Esophagus squamous epithelium (tissue), 5 donors: Measurements from ENCODE around the gene DRAXIN. TPM values are rescaled to one million over a fixed set of nuclear protein-coding genes. Genes with fewer than 3 reads are reported as not detected.

Experiments
- DNase-seq: peaks from one replicate; lab custom pipeline; 2025; lab: John Stamatoyannopoulos, UW
- H3K27ac ChIP-seq, 4 donors: fragments of 200-600 bp; sonication (generic); one replicate each; pipeline ENCODE4 v1.5.1; 2016 to 2019; ENCODE audit warnings: mild to moderate bottlenecking in 1 of 4
- H3K27me3 ChIP-seq, 4 donors: fragments of 200-600 bp; sonication (generic); 1 replicate in 3 of 4; 2 replicates in 1 of 4; pipeline versions ENCODE4 v1.5.1 to v1.6.0; 2017 to 2021; ENCODE audit warnings: antibody characterized with exemption in 1 of 4
- H3K36me3 ChIP-seq, 3 donors: fragments of 200-600 bp; sonication (generic); one replicate each; pipeline ENCODE4 v1.5.1; 2016 to 2019
- H3K4me1 ChIP-seq, 3 donors: fragments of 200-600 bp; sonication (generic); one replicate each; pipeline ENCODE4 v1.5.1; 2017 to 2019
- H3K4me3 ChIP-seq, 4 donors: fragments of 200-600 bp; sonication (generic); 1 replicate in 3 of 4; 2 replicates in 1 of 4; pipeline ENCODE4 v1.5.1; 2016 to 2019; ENCODE audit warnings: mild to moderate bottlenecking in 2 of 4, moderate library complexity in 1 of 4
- H3K9me3 ChIP-seq, 3 donors: fragments of 200-600 bp; sonication (generic); one replicate each; pipeline ENCODE4 v1.5.1; 2016 to 2019
- POLR2A ChIP-seq, 4 donors: fragments of 450-650 bp; IDR thresholded peaks; one replicate each; pipeline ENCODE4 v1.6.1; 2017; ENCODE audit warnings: antibody characterized with exemption in 4 of 4, mild to moderate bottlenecking in 4 of 4, moderate library complexity in 3 of 4
- WGBS, 2 donors: methylation state at CpG; one replicate each; pipeline ENCODE4 v1.1.5; 2018; 5-methylcytosine and 5-hydroxymethylcytosine counted together
- intact Hi-C: fragments of 100-400 bp; cut with DNase I; formaldehyde crosslinking; loops from one replicate; pipeline ENCODE4 v1.15.0; 2022
- total RNA-seq, 4 donors: library from RNA; depleted of rRNA; stranded (reverse); fragments of >200 nt; gene quantifications; one replicate each; pipeline ENCODE4 v1.1.0, GENCODE V29; 2016
- TF ChIP-seq, protein P1 (sequence below), 6 experiments: fragments of 450-650 bp in 4 of 6; fragments of 200-600 bp in 2 of 6; sonication (generic) in 2 of 6; IDR thresholded peaks; one replicate each; pipeline ENCODE4 v1.5.1; 2016 to 2019; ENCODE audit warnings: antibody characterized with exemption in 6 of 6, mild to moderate bottlenecking in 4 of 6, moderate library complexity in 4 of 6
- donor health status: DM: yes; HTN: yes; CAD: no.

Gene DRAXIN
- total RNA-seq, 4 donors from 2014 or later = not detected

DNA sequence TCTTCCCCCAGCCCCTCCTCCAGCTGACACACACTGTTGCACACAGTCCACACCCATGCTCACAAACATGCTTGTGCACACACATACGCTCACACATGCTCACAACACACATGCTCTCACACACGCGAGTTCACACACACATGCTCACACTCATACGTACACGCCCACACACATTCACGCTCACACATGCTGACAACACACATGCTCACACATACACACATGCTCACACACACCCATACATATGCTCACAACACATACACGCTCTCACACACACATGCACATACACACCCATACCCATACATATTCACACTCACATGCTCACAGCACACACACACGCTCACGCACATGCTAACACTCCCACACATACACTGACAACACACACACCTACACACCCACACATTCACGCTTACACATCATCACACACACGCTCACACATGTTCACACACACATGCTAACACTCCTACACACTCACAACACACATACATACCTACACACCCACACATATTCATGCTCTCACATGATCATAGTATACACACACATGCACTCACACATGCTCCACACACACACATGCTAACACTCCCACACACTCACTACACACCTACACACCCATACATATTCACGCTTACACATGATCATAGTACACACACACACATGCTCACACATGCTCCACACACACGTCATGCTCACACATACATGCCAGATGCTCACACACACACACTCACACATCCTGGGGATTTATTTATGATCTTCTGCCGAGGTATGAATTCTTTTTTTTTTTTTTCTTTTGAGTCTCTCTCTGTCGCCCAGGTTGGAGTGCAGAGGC is 10.7 kb downstream of the DRAXIN start:
- Histone ChIP-seq H3K36me3 (no peaks in the 10 kb centered on the region), H3K9me3 (no peaks in the 10 kb centered on the region), H3K4me3 (peak overlapping the region in 1 of 4 donors; percentile 28), H3K27ac (no peak overlapping the region), H3K4me1 (peaks cover 6 to 13% (median 10%) of the 10 kb centered on the region in 3 donors), H3K27me3 (peaks cover 0 to 88% (median 0%) of the 10 kb centered on the region in 4 donors)
- TF ChIP-seq POLR2A (IDR thresholded peaks at IDR 0.05) = no peak
- TF ChIP-seq, protein P1, sequence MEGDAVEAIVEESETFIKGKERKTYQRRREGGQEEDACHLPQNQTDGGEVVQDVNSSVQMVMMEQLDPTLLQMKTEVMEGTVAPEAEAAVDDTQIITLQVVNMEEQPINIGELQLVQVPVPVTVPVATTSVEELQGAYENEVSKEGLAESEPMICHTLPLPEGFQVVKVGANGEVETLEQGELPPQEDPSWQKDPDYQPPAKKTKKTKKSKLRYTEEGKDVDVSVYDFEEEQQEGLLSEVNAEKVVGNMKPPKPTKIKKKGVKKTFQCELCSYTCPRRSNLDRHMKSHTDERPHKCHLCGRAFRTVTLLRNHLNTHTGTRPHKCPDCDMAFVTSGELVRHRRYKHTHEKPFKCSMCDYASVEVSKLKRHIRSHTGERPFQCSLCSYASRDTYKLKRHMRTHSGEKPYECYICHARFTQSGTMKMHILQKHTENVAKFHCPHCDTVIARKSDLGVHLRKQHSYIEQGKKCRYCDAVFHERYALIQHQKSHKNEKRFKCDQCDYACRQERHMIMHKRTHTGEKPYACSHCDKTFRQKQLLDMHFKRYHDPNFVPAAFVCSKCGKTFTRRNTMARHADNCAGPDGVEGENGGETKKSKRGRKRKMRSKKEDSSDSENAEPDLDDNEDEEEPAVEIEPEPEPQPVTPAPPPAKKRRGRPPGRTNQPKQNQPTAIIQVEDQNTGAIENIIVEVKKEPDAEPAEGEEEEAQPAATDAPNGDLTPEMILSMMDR (IDR thresholded peaks at IDR 0.05) = no peak
- intact Hi-C loops = no loop called here
- no peak for DNase-seq
- 52 to 56% methylated on average over 14 to 15 of the region's 15 CpGs for WGBS, 2 donors

DNA sequence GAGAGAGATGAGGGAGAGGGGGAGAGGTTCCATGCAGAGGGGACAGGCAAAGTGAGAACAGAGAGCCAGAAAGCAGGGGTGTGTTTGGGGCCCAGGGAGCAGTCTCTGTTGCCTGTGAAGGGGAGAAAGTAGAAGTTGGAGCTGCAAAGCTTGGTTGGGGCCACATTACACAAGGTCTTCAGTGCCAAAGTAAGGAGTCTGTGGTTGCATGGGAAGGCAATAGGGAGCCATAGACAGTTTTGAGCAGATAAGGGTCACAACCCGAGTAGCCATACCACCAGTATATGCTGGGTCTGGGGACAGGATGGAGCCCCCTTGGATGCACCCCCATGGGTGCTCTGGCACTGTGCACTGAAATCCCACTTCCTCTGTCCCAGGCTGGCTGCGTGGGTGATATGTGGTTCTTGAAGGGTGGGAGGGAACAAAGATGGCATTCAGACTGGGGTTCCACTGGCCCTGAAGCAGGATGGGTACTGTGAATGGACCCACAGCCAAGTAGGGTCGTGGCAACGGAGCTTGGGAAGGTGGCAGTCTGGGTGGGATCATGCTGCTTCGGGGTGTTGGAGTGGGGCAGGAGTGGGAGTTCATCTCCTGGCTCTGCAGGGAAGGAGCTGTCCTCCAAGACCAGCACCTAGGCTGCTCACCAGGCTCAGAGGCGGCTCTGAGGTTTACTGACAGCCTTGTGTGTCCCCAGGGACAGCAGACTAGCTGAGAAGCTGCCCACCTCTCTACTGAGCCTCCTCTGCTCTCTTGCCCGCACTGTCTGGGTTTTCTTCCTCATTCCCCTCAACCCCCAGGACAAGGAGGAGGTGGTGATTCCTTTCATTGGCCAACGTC is 12.1 kb downstream of the DRAXIN start:
- 48 to 65% methylated on average over 7 to 8 of the region's 8 CpGs for WGBS, 2 donors
- Histone ChIP-seq H3K9me3 (no peaks in the 10 kb centered on the region), H3K4me3 (no peak overlapping the region), H3K4me1 (peaks cover 6 to 19% (median 10%) of the 10 kb centered on the region in 3 donors), H3K27me3 (peaks cover 0 to 79% (median 0%) of the 10 kb centered on the region in 4 donors), H3K36me3 (no peaks in the 10 kb centered on the region), H3K27ac (no peak overlapping the region)
- DNase-seq = no peak
- intact Hi-C loops = no loop called here
- TF ChIP-seq, protein P1 (IDR thresholded peaks at IDR 0.05) = no peak
- TF ChIP-seq POLR2A (IDR thresholded peaks at IDR 0.05) = no peak

DNA sequence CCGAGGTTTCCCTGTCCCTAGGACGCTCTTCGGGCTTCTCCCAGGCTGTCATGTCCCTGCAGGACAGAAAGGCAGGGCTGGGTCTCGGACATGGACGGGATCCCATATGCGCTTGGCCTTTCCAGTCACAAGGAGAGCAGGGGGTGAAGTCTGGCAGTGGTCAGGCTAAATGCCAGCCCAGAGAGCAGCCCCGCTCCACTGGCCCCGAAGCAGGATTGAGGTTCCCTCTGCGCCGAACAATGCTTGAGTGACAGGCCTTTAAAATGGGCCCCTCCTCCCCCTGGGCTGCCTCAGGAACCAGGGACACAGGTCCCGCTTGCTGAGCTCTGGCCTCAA is 12.7 kb downstream of the DRAXIN start:
- Histone ChIP-seq H3K4me3 (no peak overlapping the region), H3K9me3 (no peaks in the 10 kb centered on the region), H3K27me3 (peaks cover 0 to 81% (median 0%) of the 10 kb centered on the region in 4 donors), H3K4me1 (peaks cover 6 to 19% (median 10%) of the 10 kb centered on the region in 3 donors), H3K36me3 (no peaks in the 10 kb centered on the region), H3K27ac (no peak overlapping the region)
- intact Hi-C loops = no loop called here
- TF ChIP-seq POLR2A (IDR thresholded peaks at IDR 0.05) = no peak
- TF ChIP-seq, protein P1 (IDR thresholded peaks at IDR 0.05) = no peak
- WGBS, 2 donors = 45 to 53% methylated on average over 3 to 7 of the region's 11 CpGs
- DNase-seq = no peak

DNA sequence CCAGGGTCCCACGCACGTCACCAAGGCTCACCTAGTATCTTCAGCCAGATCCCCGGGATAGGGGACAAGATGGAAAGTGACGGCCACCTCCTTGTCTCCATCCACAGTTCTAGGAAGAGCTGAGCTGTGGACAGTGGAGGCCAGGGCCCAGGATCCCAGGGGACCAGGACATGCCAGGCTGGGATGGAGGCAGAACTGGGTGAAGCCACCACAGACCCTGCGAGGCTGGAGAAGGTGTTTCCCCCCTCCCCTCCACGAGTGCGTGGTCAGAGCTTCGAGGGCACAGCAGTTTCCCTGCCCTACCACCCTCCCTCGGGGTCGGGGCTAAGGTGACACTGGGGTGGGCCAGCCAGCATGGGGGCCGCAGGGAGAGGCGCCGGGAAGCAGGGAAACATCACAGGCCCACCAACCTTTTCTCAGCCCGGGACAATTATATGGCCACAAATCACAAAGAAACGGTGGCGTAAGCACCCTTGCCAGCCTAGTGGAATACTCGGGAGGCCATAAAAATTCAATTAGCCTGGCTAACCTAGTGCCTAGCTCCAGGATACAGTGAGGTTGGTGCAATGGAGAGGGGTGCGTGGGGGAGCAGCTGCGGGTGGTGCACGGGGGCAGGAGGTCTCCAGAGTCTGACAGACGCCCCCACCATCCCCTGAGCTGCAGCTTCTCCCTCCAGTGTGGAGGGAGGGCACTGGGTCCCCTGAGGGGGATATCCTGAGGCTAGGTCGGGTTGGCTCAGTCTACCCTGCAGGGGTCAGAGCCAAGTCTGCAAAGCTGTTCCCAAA is 13.4 kb downstream of the DRAXIN start:
- H3K4me1 ChIP-seq = peaks cover 6 to 19% (median 10%) of the 10 kb centered on the region in 3 donors
- no peak overlapping the region for H3K27ac ChIP-seq
- no peak for TF ChIP-seq POLR2A (IDR thresholded peaks at IDR 0.05)
- TF ChIP-seq, protein P1 (IDR thresholded peaks at IDR 0.05) = no peak
- 66 to 80% methylated on average over 9 to 12 of the region's 22 CpGs for WGBS, 2 donors
- intact Hi-C loops = no loop called here
- H3K4me3 ChIP-seq = no peak overlapping the region
- H3K36me3 ChIP-seq = no peaks in the 10 kb centered on the region
- no peaks in the 10 kb centered on the region for H3K9me3 ChIP-seq
- DNase-seq = no peak
- H3K27me3 ChIP-seq = peaks cover 0 to 77% (median 0%) of the 10 kb centered on the region in 4 donors
